NCI-H2107 (cell line): ENCODE measurements around the gene PIGR.
"Not testable (repeated sequence)": the region's sequence is repeated elsewhere in the genome, so short reads cannot be mapped to it uniquely, and the experiment has no call there.

Experiments used
- DNase-seq: peaks from one replicate; lab custom pipeline; 2025; lab: John Stamatoyannopoulos, UW

Gene PIGR

GRCh38 chr1:206932177-206932576 is 14.1 kb downstream of the PIGR start:
- DNase-seq, result no peak

GRCh38 chr1:206931709-206932108 is 14.6 kb downstream of the PIGR start:
- DNase-seq, result no peak

GRCh38 chr1:206930210-206930798 is 16.0 kb downstream of the PIGR start:
- no peak for DNase-seq

GRCh38 chr1:206929524-206929923 is 16.7 kb downstream of the PIGR start:
- no peak for DNase-seq

GRCh38 chr1:206926286-206926685 is 20.0 kb downstream of the PIGR start:
- DNase-seq, result no peak

- no peak for DNase-seq
Measured at GRCh38 chr1:206925106-206925736, 21.0 kb downstream of the PIGR start.

GRCh38 chr1:206924592-206925105 is 21.6 kb downstream of the PIGR start:
- no peak for DNase-seq

- not testable (repeated sequence) for DNase-seq
Measured at GRCh38 chr1:206923961-206924557, 22.2 kb downstream of the PIGR start.

- no peak for DNase-seq
Measured at GRCh38 chr1:206923009-206923960, 23.0 kb downstream of the PIGR start.

- DNase-seq, result no peak
Measured at GRCh38 chr1:206922524-206922923, 23.7 kb downstream of the PIGR start.

GRCh38 chr1:206921772-206922265 is 24.4 kb downstream of the PIGR start, which contains the start of gene FCMR:
Gene FCMR, minus strand, starts transcription at chr1:206921941. Its CDS starts 87 bp downstream, at chr1:206921854.
- no peak for DNase-seq

- no peak for DNase-seq
Measured at GRCh38 chr1:206918076-206918475, 28.2 kb downstream of the PIGR start.

GRCh38 chr1:206916000-206916709 is 30.1 kb downstream of the PIGR start:
- DNase-seq, result no peak

- no peak for DNase-seq
Measured at GRCh38 chr1:206915030-206915735, 31.1 kb downstream of the PIGR start.

GRCh38 chr1:206913766-206914537 is 32.3 kb downstream of the PIGR start:
- no peak for DNase-seq

- peak; percentile 81 for DNase-seq
Measured at GRCh38 chr1:206912445-206913095, 33.7 kb downstream of the PIGR start.

- no peak for DNase-seq
Measured at GRCh38 chr1:206911064-206911663, 35.1 kb downstream of the PIGR start.

GRCh38 chr1:206909883-206910318 is 36.4 kb downstream of the PIGR start:
- no peak for DNase-seq
